ENCODE results near the gene MXI1.
A peak's percentile ranks its signal among the peaks of the same experiment; 100 is the strongest.

MXI1 gene

DNA sequence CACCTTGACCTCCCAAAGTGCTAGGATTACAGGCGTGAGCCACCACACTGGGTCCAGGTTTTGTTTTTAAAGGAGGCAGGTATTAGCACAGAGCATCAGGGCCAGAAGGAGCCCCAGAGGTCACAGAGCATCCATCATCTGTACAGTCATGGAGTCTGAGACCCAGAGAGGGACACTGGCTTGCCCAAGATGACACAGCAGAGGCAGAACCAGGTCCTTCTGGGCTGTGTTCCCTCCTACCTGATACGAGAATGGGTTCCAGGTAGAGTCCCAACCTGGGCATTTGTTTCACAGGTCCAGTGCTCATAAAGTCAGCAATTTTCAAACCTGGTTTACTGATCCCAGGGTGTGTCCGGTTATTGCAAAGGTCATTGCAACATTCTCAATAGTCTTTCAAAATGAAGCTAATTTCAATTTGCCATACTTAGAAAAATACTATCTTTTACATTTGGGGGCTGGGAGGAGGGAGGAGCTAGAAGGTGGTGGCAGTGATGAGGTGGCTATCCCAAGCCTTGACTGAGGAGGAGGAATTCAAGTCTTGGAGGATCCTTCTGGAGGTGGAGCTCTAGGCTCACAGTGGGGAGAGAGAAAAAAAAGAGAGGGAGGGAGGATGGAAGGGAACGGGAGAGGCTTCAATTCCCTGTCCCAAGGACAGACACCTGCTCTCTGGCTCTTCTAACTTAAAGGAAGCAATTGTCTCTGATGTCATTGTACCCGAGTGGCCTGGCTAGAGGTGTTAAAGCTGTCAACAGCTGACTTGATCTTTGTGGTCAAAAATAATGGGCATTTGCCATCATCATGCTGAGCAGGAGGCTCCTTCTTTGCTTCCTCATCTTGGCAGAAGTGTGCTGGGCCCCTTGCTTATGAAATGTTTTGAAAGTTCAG, 8.1 kb downstream of the MXI1 start:
- ATAC-seq (ENCODE audit: low read depth) (no peak), DNase-seq (ENCODE audit: low spot score in 2 of 2) (no peak)
- H3K4me3 Mint-ChIP-seq = no peak overlapping the region
- peaks cover 29% of the 10 kb centered on the region for H3K4me1 Mint-ChIP-seq
- no peaks in the 10 kb centered on the region for H3K9me3 Mint-ChIP-seq
- no peak overlapping the region for H3K27ac Mint-ChIP-seq
- H3K36me3 Mint-ChIP-seq = no peaks in the 10 kb centered on the region
- no peaks in the 10 kb centered on the region for H3K27me3 Mint-ChIP-seq

DNA sequence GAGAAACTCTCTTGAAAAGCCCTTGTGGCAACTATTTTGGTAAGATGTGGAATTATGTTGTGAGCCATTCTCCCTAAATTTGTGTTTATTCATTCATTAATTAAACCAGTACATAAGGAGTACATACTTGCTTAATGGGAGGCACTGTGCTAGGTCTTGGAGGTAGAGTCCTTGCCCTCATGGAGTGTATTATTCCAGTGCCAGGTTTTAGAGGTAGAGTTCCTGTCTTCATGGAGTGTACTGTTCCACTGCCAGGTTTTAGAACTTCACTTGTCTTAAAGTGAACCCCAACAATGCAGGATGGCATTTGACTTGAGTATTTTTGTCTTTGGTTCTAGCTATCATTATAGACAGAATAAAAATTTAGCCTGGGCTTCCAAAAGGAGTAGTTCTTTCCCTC, 8.8 kb downstream of the MXI1 start:
- H3K27ac Mint-ChIP-seq = no peak overlapping the region
- no peaks in the 10 kb centered on the region for H3K9me3 Mint-ChIP-seq
- H3K4me1 Mint-ChIP-seq = peaks cover 26% of the 10 kb centered on the region
- no peak for ATAC-seq (ENCODE audit: low read depth)
- no peaks in the 10 kb centered on the region for H3K27me3 Mint-ChIP-seq
- H3K4me3 Mint-ChIP-seq = no peak overlapping the region
- no peaks in the 10 kb centered on the region for H3K36me3 Mint-ChIP-seq
- no peak for DNase-seq (ENCODE audit: low spot score in 2 of 2)

DNA sequence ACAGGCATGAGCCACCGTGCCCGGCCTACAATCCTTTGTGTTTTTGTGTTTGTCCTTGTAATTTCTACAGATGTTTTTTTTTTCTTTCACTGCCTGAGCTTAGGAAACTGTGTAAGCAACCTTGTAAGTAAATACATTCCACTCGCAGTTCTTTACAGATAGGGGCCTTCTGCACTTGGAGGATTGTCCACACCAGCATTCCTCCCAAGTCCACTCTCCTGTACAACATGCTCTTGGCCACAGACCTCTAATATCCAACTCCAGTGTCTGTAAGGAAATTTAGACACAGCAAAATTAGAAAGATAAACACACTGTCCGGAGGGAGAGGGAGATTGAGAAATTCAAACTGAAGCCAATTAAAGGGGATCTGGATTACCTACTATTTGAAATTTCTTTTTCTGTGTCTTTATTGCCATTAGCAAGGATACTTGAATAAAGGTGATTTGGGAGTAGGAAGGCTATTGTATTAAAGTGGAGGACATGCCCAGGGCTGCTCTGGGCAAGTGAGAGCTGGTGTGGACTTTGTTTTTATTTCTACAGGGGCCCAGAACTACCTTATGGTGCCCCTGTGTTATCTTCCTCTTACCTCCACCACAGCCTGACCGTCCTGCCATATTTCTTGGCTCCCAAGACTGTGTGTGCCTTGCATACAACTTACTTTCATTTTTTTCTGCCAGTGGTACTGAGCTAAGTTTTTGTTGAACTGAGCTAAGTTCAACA, 9.7 kb downstream of the MXI1 start:
- Mint-ChIP-seq H3K9me3 (no peaks in the 10 kb centered on the region), H3K27ac (no peak overlapping the region), H3K4me3 (no peak overlapping the region), H3K36me3 (no peaks in the 10 kb centered on the region), H3K4me1 (peaks cover 22% of the 10 kb centered on the region), H3K27me3 (no peaks in the 10 kb centered on the region)
- ATAC-seq (ENCODE audit: low read depth) = no peak
- no peak for DNase-seq (ENCODE audit: low spot score in 2 of 2)

DNA sequence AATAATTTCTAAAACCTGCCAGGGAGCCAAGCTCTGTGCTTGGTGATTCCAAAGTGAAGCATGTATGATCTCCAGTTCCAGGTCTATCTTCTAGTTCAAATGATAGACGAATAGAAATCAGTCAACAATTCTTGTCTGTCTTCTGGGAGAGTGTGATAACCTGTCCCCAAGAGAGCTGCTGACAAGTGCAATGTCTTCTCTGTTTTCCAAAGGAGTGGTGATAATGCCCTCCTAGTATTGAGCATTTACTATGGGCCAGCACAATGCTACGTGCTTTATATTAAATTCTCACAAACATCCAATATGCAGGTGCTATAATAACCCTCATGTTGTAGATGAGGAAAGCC, 10.2 kb downstream of the MXI1 start:
- Mint-ChIP-seq H3K4me3 (no peak overlapping the region), H3K36me3 (no peaks in the 10 kb centered on the region), H3K9me3 (no peaks in the 10 kb centered on the region), H3K27ac (no peak overlapping the region), H3K4me1 (peaks cover 18% of the 10 kb centered on the region), H3K27me3 (no peaks in the 10 kb centered on the region)
- DNase-seq (ENCODE audit: low spot score in 2 of 2) (no peak), ATAC-seq (ENCODE audit: low read depth) (no peak)

DNA sequence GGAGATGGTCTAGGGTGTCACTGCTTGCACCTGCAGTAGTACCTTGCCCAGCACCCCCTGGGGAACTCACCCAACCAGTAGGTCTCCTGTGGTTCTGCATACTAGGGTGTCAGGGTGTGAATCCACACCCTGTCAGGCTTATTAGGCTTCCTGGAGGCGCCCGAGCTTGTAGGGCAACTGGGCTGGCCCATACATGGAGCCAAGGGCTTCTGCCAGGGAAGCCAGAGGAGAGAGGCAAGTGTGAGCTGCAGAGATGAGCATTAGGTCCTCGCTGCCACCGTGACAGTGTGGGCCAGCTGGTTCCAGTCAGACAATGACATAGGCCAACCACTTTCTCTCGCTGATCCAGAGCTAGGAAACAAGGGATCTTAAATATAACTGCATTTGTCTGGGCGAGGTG, 11.2 kb downstream of the MXI1 start:
- peaks cover 2% of the 10 kb centered on the region for H3K27me3 Mint-ChIP-seq
- H3K4me1 Mint-ChIP-seq = peaks cover 16% of the 10 kb centered on the region
- H3K36me3 Mint-ChIP-seq = no peaks in the 10 kb centered on the region
- no peak for DNase-seq (ENCODE audit: low spot score in 2 of 2)
- no peak overlapping the region for H3K4me3 Mint-ChIP-seq
- H3K9me3 Mint-ChIP-seq = no peaks in the 10 kb centered on the region
- H3K27ac Mint-ChIP-seq = no peak overlapping the region
- peak; percentile 50 for ATAC-seq (ENCODE audit: low read depth)

DNA sequence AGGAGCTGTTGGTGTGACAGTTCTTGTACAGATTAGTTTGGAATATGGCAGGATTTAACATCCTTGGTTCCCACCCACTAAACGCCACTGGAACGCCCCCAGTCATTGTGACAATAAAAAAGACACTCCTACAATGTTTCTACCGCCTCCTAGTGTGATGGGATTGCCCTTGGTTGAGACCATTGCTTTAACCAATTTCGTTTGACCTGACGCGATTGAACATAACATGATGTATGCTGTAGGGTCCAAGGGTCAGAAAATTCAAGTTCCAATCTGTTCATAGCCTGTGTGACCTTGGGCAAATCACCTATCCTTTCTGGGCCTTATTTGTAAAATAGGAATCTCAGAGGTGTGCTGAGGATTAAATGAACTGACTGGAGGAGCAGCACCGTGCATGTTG, 12.5 kb downstream of the MXI1 start:
- DNase-seq (ENCODE audit: low spot score in 2 of 2) (no peak), ATAC-seq (ENCODE audit: low read depth) (no peak)
- Mint-ChIP-seq H3K4me3 (no peak overlapping the region), H3K27ac (no peak overlapping the region), H3K36me3 (no peaks in the 10 kb centered on the region), H3K9me3 (no peaks in the 10 kb centered on the region), H3K27me3 (peaks cover 2% of the 10 kb centered on the region), H3K4me1 (peaks cover 13% of the 10 kb centered on the region)

DNA sequence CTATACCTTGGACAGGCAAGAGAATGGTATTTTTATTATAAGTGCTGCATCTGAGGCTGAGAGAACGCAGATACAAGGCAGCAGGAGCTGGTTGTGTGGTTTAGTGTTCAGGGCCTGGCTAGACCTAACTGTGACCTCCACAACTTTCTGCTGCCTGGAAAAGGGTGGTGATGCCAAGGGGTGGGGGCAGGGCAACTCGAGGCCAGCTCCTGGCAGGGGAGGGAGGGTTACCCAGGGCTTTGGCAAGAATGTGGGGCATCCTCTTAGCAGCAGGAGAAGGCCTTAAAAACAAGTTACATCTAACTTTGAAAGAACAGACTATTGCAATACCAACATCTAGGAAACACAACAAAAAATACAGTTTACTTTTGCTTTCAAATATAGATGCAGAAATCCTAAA, 13.0 kb downstream of the MXI1 start:
- no peak for DNase-seq (ENCODE audit: low spot score in 2 of 2)
- Mint-ChIP-seq H3K27ac (no peak overlapping the region), H3K4me3 (no peak overlapping the region), H3K4me1 (peaks cover 17% of the 10 kb centered on the region), H3K36me3 (no peaks in the 10 kb centered on the region), H3K27me3 (peaks cover 2% of the 10 kb centered on the region), H3K9me3 (no peaks in the 10 kb centered on the region)
- ATAC-seq (ENCODE audit: low read depth) = no peak

DNA sequence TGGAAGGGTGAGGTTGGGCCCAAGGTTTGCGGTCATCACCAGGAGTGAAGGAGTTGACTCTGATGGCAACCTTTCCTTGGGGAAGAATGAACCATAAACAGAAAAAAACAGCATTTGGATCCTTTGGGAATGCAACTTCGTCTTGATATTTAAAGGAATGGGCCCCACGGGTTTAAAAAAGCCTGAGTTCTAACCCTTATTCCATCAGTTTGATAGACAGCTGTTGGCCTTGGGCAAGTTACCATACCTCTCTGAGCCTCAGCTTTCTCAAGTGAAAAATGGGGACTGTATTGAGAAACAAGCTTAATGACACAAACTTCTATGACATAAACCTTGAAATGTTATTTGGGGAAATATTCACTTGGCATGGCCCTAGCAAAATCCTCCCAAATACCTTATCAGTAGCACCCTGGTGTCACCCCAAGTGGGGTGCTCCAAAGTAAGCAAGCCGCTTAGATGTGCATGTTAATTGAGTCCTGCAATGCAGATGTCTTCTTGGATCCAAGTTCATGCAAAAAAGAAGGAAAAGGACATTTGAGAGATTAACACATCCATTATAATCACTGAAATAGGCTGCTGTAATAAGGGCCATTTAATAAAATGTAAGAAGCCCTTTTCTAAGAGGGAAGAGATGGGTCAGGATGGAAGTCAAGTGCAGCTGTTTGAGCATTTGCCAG, 13.8 kb downstream of the MXI1 start:
- Mint-ChIP-seq H3K4me1 (peaks cover 15% of the 10 kb centered on the region), H3K9me3 (no peaks in the 10 kb centered on the region), H3K27ac (peak overlapping the region; percentile 42), H3K27me3 (peaks cover 2% of the 10 kb centered on the region), H3K36me3 (no peaks in the 10 kb centered on the region), H3K4me3 (peak overlapping the region; percentile 62)
- no peak for ATAC-seq (ENCODE audit: low read depth)
- no peak for DNase-seq (ENCODE audit: low spot score in 2 of 2)

DNA sequence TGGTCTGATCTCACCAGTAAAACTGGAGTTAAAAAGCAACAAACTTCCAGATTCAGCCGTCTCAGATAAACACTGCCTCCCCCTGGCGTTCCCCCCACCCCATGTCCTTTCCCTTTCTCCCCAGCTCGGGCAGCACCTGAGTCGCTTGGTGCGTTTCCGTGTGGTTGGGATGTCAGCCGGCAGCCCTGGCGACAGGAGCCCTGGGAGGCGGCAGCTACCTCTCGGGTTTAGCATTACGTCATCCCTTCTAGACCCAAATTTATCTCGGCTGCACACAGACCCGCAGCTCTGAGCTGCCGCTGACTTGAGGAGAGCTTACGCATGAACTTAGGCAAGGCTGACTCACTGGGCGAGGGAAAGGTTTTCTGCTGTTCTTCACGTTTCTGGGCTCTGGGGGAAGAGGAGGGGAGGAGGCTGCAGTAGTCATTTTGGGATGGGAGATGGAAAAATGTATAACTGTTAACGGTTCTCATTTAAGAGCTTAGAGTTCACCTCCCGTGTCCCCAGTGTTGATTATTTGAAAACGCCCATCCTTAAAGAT, 14.4 kb downstream of the MXI1 start:
- Mint-ChIP-seq H3K4me1 (peaks cover 15% of the 10 kb centered on the region), H3K36me3 (no peaks in the 10 kb centered on the region), H3K27me3 (peaks cover 2% of the 10 kb centered on the region), H3K4me3 (peak overlapping the region; percentile 62), H3K9me3 (no peaks in the 10 kb centered on the region), H3K27ac (peak overlapping the region; percentile 42)
- ATAC-seq (ENCODE audit: low read depth) (peak; percentile 33), DNase-seq (ENCODE audit: low spot score in 2 of 2) (peak in 1 of 2 donors; percentile 38)

DNA sequence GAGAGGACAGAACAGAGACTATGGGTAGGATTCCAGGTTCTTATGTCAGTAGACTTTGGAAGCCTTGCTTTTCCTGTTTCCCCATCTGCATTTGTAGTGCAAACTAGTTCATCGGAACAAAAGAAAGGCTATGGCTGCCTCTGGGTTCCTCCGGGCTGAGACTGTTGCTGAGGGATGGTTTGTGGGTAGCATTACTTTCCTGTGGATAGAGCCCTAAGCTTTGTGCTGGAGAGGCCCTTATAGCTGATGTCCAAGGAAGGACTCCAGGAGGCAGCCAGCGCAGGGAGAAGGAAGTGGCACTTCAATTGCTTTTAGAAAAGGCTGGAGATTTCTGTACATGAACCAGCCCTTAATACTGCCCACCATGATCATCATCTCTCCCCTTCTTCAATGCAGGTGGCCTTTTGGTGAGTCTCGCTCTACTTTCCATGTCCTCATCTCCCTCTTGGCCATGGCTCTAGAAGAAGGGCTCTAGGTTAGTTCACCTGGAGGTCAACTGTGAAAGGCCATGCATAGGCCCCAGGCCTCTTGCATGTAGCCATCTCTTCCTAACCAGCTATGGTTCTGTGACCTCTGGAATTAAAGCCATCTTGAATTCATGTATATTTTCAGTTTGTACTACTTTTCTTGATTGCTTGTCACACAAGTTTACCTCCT, 15.4 kb downstream of the MXI1 start:
- Mint-ChIP-seq H3K36me3 (no peaks in the 10 kb centered on the region), H3K4me1 (peaks cover 21% of the 10 kb centered on the region), H3K4me3 (no peak overlapping the region), H3K27ac (no peak overlapping the region), H3K9me3 (no peaks in the 10 kb centered on the region), H3K27me3 (peaks cover 2% of the 10 kb centered on the region)
- DNase-seq (ENCODE audit: low spot score in 2 of 2) (no peak), ATAC-seq (ENCODE audit: low read depth) (no peak)

DNA sequence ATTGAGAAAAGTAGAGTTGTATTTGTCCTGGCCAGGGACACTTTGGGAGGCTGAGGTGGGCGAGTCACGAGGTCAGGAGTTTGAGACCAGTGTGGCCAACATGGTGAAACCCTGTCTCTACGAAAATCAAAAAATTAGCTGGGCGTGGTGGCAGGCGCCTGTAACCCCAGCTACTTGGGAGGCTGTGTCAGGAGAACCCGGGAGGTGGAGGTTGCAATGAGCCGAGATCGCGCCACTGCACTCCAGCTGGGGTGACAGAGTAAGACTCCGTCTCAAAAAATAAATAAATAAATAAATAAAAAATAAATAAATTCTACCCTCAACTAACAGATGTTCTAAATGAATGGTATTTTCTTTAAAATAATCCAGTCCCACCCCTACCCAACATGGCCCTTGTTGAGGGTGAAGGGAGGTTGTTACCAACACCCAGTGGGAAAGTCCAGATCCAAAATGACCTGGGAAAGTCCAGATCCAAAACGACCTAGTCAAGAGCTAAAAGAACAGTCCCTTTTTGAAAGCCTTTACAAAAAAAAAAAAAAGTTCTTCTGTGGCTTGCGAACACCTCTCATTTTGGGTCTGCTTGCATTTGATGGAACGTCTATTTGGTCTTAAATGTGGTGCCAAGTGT, 16.0 kb downstream of the MXI1 start:
- H3K9me3 Mint-ChIP-seq = no peaks in the 10 kb centered on the region
- no peak overlapping the region for H3K4me3 Mint-ChIP-seq
- H3K4me1 Mint-ChIP-seq = peaks cover 21% of the 10 kb centered on the region
- no peak for DNase-seq (ENCODE audit: low spot score in 2 of 2)
- no peak for ATAC-seq (ENCODE audit: low read depth)
- H3K36me3 Mint-ChIP-seq = no peaks in the 10 kb centered on the region
- peaks cover 2% of the 10 kb centered on the region for H3K27me3 Mint-ChIP-seq
- H3K27ac Mint-ChIP-seq = no peak overlapping the region

DNA sequence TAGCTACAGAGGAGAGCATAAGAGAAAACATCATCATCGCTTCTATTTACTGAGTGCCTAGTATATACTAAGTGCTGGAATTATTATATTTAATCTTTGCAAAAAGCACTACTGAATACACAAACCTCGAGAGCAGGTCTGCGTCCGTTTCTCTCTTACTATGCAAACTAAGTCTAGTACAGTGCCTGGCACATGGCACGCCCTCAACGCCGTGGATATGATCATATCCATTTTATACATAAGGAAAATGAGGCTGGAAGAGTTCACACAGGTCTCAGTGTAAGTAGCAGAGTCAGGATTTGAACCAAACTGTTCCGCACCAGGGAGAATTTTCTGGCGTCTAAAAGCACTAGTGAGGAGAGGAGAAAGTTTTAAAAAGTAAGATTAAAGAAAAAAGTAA, 17.6 kb downstream of the MXI1 start:
- Mint-ChIP-seq H3K27ac (peak overlapping the region; percentile 91), H3K4me1 (peaks cover 17% of the 10 kb centered on the region), H3K36me3 (no peaks in the 10 kb centered on the region), H3K9me3 (no peaks in the 10 kb centered on the region), H3K27me3 (peaks cover 2% of the 10 kb centered on the region), H3K4me3 (peak overlapping the region; percentile 77)
- DNase-seq (ENCODE audit: low spot score in 2 of 2) = no peak
- ATAC-seq (ENCODE audit: low read depth) = no peak

DNA sequence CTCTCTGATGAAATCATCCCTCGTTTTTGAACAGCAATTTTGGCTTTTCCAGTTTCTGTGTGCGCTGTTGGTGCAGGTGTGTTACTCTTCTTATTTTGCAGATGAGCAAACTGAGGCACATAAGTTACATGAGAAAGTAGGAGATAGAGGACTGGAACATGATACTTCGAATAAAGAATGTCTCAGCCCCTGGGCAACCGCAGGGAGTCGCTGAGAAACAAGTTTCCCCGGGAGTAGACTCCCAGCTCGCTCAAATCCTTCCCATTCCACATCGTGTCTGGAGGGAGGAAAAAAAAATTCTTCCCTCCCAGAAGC, 18.0 kb downstream of the MXI1 start:
- Mint-ChIP-seq H3K36me3 (peaks cover 2% of the 10 kb centered on the region), H3K9me3 (no peaks in the 10 kb centered on the region), H3K4me3 (peak overlapping the region; percentile 77), H3K27ac (peak overlapping the region; percentile 91), H3K27me3 (peaks cover 2% of the 10 kb centered on the region), H3K4me1 (peaks cover 19% of the 10 kb centered on the region)
- DNase-seq (ENCODE audit: low spot score in 2 of 2) (no peak), ATAC-seq (ENCODE audit: low read depth) (no peak)
